GM12891 (cell line): ENCODE data around the gene SOWAHA.
"Not testable (repeated sequence)": the region's sequence is repeated elsewhere in the genome, so short reads cannot be mapped to it uniquely, and the experiment has no call there.

ENCODE experiments used
- DNase-seq: peaks from one replicate; pipeline ENCODE4 v3.0.0; 2011; ENCODE audit warnings: low spot score; ENCODE audit not compliant: insufficient read length
- FAIRE-seq: peaks from 2 replicates; lab custom pipeline; 2011; peaks lifted over from hg19 to GRCh38; lab: Jason Lieb, UNC
- PAX5 ChIP-seq: IDR thresholded peaks from 2 replicates; pipeline ENCODE4 v1.6.1; 2011; ENCODE audit warnings: low read length, moderate library complexity, mild to moderate bottlenecking; ENCODE audit not compliant: insufficient read depth, severe bottlenecking
- POLR2A ChIP-seq: IDR thresholded peaks from 2 replicates; pipeline ENCODE4 v1.6.1; 2011; ENCODE audit warnings: low read depth, low read length, control low read depth
- POLR2AphosphoS5 ChIP-seq: IDR thresholded peaks from 2 replicates; pipeline ENCODE4 v1.6.1; 2011; ENCODE audit warnings: low read depth, low read length, control low read depth
- POU2F2 ChIP-seq: IDR thresholded peaks from 2 replicates; pipeline ENCODE4 v1.6.1; 2011; ENCODE audit warnings: low read depth, mild to moderate bottlenecking, control low read depth, low read length, moderate library complexity
- SPI1 ChIP-seq: IDR thresholded peaks from 2 replicates; pipeline ENCODE4 v1.6.1; 2011; ENCODE audit warnings: low read depth, low read length, control low read depth
- TAF1 ChIP-seq: IDR thresholded peaks from 2 replicates; pipeline ENCODE4 v1.6.1; 2011; ENCODE audit warnings: low read depth, low read length, control low read depth

The SOWAHA gene

DNA sequence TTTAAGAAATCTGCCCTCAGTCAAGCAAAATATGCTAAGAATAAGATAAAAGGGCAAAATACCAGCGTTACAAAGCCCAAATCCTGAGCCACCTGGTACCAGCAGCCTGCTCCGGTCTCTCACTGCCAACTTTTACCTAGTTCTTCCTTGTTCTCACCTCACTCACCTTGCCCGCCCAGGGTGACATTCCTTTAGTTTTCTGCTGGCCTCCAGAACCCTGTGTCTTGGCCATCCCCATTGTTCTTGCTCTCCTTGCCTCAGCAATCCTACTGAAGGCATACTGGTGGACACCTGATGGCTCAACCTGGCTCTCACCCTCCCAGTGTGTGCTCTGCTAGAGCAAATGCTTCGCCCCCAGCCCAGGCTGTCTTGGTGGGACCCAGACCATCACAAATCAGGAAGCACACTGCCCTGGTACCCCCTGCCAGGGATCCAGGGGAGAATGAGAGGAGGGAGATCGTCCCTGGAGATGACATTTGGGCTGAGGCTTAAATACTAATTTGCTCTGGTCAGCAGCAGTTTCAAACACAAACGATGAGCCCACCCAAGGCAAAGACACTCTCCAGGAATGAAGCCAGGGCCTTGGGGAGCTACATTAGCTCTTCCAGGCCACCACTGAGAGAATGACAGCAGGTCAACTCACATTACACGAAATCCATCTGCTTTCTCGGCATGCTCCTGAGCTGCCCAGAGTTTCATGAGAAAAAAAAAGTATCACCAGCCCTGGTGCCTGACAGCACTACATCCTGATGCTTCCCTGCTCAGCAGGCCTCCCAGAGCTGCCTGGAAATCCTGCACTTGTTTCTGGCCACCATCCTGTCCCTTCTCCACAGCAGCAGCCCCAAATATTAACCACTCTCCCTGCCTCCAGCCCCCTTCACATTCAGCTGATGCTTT is 23.9 kb upstream of the SOWAHA start:
- TF ChIP-seq POLR2AphosphoS5 (no peak), POU2F2 (no peak), SPI1 (no peak), PAX5 (no peak), TAF1 (no peak), POLR2A (no peak)
- FAIRE-seq (no peak), DNase-seq (no peak)

DNA sequence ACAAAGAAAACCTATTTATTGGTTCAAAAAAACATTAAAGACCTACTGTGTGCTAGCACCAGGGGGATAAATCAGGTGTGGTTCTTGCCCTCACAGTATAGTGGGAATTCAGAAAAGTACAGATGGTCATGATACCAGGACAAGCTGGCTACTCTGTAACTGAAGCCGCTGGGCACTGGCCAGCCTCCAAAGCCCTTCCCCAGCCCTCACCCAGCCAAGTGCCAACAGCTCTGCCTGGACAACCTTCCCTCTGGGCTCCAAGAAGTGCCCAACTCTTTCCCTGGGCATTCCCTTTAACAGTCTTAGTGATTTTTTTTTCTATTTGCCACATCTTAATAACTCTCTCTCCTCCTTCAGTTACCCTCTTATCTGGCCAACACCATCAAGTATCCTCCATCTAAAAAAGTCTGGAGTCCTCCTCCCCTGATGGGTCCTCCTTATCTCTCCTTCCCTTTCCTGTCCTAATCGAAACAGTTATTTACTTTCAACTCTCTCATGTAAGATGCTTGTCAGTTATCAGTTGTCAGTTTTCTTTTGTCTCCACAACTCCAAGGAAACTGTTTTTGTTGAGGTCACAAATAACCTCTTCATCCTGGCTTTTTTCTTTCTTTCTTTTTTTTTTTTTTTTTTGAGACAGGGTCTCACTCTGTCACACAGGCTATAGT is 22.8 kb upstream of the SOWAHA start:
- TF ChIP-seq POU2F2, result no peak
- FAIRE-seq, result no peak
- DNase-seq, result no peak

DNA sequence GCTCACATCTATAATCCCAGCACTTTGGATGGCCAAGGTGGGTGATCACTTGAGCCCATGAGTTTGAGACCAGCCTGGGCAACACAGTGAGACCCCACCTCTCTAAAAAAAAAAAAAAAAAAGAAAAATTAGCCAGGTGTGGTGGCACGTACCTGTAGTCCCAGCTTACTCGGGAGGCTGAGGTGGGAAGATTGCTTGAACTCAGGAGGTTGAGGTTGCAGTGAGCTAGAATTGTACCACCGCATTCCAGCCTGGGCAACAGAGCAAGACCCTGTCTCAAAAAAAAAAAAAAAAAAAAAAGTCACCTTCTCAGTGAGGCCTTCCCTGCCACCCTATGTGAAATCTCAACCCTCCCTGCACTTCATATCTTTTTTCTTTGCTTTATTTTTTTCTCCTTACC is 22.1 kb upstream of the SOWAHA start:
- no peak for FAIRE-seq
- TF ChIP-seq POLR2AphosphoS5, result no peak
- TF ChIP-seq TAF1, result no peak
- no peak for TF ChIP-seq POU2F2
- TF ChIP-seq POLR2A, result no peak
- TF ChIP-seq PAX5, result no peak
- no peak for TF ChIP-seq SPI1
- no peak for DNase-seq

DNA sequence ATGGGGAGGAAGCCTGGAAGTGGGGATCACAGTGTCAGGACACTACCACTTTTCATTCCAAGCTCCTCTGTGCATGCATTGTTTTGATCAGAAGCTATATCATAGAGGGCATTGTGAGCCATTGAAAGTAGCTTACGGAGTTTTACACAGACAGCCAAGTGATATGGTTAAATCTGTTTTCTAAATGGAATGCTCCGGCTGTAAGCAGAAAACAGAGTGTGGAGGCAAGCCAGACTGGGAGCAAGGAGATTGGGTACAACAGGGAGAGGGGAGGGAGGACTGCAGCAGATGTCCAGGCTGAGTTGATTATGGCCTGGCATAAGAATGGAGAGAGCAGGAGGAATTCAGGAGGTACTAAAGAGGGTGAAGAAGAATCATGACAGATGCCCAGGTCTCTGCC is 15.5 kb upstream of the SOWAHA start:
- TF ChIP-seq POLR2A, result no peak
- TF ChIP-seq SPI1, result no peak
- no peak for TF ChIP-seq TAF1
- no peak for FAIRE-seq
- no peak for DNase-seq

DNA sequence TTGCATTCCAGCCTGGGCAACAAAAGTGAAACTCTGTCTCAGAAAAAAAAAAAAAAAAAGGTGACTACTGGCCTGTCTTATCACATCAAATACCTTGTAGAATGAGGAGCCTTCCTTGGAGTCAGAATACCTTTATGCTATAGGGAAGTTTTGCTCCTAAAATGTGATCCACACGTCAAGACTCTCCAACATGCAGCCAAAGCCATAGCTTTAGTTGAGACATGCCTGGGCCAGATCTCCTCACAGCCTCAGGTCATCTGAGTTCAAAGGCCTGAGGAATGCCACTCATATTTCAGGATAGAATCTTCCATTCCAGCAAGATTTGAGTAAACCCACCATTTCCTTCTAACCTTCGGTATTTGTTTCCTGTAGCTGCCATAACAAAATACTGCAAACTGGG is 13.7 kb upstream of the SOWAHA start:
- no peak for DNase-seq
- FAIRE-seq, result no peak
- no peak for TF ChIP-seq TAF1

DNA sequence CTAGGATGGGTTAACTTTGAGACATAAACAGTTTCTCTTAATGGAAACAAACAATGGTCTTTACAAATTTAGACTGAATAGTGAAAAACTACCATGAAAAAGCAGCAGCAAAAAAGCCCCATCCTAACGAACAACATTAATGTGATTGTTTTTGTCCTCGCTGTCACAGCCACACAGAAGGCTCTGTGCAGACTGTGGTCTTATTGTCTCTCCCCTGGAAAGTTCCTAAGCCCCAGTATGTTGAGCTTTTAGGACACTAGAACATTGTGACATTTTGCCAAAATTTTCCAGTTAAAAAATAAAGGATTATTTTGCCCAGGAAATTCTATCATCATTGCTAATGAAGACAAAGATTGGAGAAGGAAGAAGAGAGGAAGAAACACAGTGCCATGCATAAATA is 12.6 kb upstream of the SOWAHA start:
- TF ChIP-seq TAF1 (no peak), POLR2AphosphoS5 (no peak), SPI1 (no peak), POU2F2 (no peak), POLR2A (no peak), PAX5 (no peak)
- DNase-seq, result no peak
- FAIRE-seq, result no peak

DNA sequence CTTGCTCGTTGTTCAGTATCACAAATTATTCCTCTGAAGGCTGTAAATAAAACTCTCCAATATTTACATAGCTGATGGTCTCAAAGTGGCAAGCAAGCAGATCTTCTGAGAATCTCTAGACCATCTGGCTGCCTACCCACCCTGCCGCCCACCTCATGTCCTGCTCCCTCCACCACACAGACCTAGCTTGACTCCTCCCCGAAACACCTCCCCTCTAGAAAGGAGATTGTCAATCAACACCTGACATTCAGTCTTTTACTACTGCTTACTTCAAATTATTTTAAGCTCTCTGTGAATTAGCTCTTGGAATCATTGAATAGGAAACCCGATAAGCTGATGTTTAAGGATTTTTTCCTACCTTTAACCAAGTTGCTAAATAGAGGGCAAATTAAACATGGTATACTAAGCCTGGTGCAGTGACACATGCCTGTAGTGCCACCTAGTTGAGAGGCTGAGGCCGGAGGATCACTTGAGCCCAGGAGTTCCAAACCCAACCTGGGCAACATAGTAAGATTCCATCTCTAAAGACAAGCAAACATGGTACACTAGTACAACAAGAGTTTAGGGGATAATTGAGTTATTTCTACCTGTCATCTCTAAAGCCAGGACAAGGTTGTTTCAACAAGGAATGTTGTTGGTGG is 10.9 kb upstream of the SOWAHA start:
- DNase-seq (no peak), FAIRE-seq (no peak)
- TF ChIP-seq SPI1 (no peak), POLR2AphosphoS5 (no peak), POU2F2 (no peak), POLR2A (no peak), PAX5 (no peak), TAF1 (no peak)

DNA sequence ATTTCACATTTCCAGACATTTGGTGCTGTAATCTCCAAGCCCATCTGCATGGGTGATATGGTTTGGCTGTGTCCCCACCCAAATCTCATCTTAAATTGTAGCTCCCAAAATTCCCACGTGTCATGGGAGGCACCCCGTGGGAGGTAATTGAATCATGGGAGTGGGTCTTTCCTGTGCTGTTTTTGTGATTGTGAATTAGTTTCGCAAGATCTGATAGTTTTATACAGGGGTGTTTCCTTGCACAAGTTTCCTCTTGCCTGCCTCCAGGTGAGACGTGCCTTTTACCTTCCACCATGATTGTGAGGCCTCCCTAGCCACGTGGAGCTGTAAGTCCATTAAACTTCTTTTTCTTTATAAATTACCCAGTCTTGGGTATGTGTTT is 10.4 kb upstream of the SOWAHA start:
- DNase-seq, FAIRE-seq: not testable (repeated sequence)

DNA sequence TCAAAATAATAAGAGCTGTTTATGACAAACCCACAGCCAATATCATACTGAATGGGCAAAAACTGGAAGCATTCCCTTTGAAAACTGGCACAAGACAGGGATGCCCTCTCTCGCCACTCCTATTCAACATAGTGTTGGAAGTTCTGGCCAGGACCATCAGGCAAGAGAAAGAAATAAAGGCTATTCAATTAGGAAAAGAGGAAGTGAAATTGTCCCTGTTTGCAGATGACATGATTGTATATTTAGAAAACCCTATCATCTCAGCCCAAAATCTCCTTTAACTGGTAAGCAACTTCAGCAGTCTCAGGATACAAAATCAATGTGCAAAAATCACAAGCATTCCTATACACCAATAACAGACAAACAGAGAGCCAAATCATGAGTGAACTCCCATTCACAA is 8.9 kb upstream of the SOWAHA start:
- not testable (repeated sequence) for FAIRE-seq, DNase-seq
- peak; percentile 71 for TF ChIP-seq SPI1

DNA sequence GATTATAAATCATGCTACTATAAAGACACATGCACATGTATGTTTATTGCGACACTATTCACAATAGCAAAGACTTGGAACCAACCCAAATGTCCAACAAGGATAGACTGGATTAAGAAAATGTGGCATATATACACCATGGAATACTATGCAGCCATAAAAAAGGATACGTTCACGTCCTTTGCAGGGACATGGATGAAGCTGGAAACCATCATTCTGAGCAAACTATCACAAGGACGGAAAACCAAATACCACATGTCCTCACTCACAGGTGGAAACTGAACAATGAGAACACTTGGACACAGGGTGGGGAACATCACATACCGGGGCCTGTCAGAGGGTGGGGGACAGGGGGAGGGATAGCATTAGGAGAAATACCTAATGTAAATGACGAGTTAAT is 7.2 kb upstream of the SOWAHA start:
- DNase-seq, FAIRE-seq: not testable (repeated sequence)

DNA sequence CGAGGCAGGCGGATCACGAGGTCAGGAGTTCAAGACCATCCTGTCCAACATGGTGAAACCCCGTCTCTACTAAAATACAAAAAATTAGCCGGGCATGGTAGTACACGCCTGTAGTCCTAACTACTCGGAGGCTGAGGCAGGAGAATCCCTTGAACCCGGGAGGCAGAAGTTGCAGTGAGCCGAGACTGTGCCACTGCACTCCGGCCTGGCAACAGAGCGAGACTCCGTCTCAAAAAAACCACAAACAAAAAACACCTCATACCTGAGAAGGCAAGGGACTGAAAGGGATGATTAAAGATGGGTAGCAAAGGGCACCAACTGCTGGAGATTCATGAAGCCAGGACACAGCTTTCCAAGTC is 6.3 kb upstream of the SOWAHA start:
- DNase-seq, FAIRE-seq: not testable (repeated sequence)
